GM18498 (cell line): ENCODE data around the gene TMEM181.

Source experiments
- ATAC-seq: cut with Tn5 transposase; IDR thresholded peaks from one replicate; pipeline ENCODE4 v1.9.1; 2021; ENCODE audit warnings: mild to moderate bottlenecking, moderate library complexity; ENCODE audit not compliant: unreplicated experiment

Gene TMEM181

GRCh38 chr6:158561321-158561884 lies 1.5 kb downstream of the TMEM181 start:
- no peak for ATAC-seq

- ATAC-seq, result no peak
Observed at GRCh38 chr6:158561938-158562337, 2.0 kb downstream of the TMEM181 start.

- no peak for ATAC-seq
Observed at GRCh38 chr6:158564243-158565121, 4.6 kb downstream of the TMEM181 start.

GRCh38 chr6:158565122-158565429 lies 5.2 kb downstream of the TMEM181 start:
- no peak for ATAC-seq

GRCh38 chr6:158565482-158566040 lies 5.7 kb downstream of the TMEM181 start:
- no peak for ATAC-seq

- ATAC-seq, result no peak
Observed at GRCh38 chr6:158566207-158566818, 6.4 kb downstream of the TMEM181 start.

GRCh38 chr6:158567152-158567551 lies 7.3 kb downstream of the TMEM181 start:
- no peak for ATAC-seq

GRCh38 chr6:158567871-158568401 lies 8.0 kb downstream of the TMEM181 start:
- no peak for ATAC-seq

GRCh38 chr6:158568549-158568948 lies 8.7 kb downstream of the TMEM181 start:
- ATAC-seq, result no peak

GRCh38 chr6:158569036-158569435 lies 9.1 kb downstream of the TMEM181 start:
- ATAC-seq, result no peak

GRCh38 chr6:158570681-158570962 lies 10.7 kb downstream of the TMEM181 start:
- ATAC-seq, result no peak

- no peak for ATAC-seq
Observed at GRCh38 chr6:158571826-158572652, 12.1 kb downstream of the TMEM181 start.

GRCh38 chr6:158572653-158573541 lies 13.0 kb downstream of the TMEM181 start:
- ATAC-seq, result no peak

GRCh38 chr6:158573542-158573931 lies 13.6 kb downstream of the TMEM181 start:
- ATAC-seq, result no peak

- no peak for ATAC-seq
Observed at GRCh38 chr6:158574800-158575199, 14.9 kb downstream of the TMEM181 start.

- no peak for ATAC-seq
Observed at GRCh38 chr6:158575550-158575949, 15.7 kb downstream of the TMEM181 start.

- ATAC-seq, result no peak
Observed at GRCh38 chr6:158584236-158584651, 24.4 kb downstream of the TMEM181 start.

GRCh38 chr6:158586652-158587051 lies 26.8 kb downstream of the TMEM181 start:
- ATAC-seq, result no peak

GRCh38 chr6:158589366-158589765 lies 29.5 kb downstream of the TMEM181 start:
- no peak for ATAC-seq
